NCI-H748 (cell line): ENCODE measurements around the gene LIPE.
A peak's percentile ranks its signal among the peaks of the same experiment; 100 is the strongest.

ENCODE experiments used
- DNase-seq: peaks from one replicate; lab custom pipeline; 2025; ENCODE audit not compliant: unreplicated experiment; lab: John Stamatoyannopoulos, UW

LIPE gene

DNA sequence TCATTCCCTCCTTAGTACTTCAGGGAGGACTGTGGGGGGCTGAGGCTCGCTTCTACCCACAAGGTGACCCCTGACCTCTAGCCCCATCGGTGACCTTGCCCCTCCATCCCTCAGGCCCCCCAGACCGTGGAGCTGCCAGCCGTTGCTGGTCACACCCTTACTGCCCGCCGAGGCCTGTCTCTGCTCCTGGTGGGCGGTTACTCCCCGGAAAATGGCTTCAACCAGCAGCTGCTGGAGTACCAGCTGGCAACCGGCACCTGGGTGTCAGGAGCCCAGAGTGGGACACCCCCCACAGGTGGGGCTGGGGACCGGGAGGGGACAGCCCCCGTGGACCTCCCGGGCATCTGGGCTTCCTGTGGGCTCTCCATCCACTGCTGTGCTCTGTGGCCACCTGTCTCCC lies 69.9 kb downstream of the LIPE start:
- DNase-seq, result no peak

DNA sequence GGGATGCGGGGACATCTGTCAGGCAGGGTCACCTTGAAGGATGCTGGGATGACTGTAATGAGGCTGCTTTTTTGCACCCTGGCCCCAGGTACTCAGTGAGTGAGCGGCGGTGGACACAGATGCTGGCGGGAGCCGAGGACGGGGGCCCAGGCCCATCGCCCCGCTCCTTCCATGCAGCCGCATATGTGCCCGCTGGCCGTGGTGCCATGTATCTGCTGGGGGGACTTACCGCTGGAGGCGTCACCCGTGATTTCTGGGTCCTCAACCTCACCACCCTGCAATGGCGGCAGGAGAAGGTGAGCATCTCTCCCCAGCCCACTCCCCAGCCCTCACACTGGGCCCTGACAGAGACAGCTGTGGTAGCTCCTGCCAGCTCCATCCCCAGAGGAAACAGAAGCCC lies 70.5 kb downstream of the LIPE start:
- no peak for DNase-seq

DNA sequence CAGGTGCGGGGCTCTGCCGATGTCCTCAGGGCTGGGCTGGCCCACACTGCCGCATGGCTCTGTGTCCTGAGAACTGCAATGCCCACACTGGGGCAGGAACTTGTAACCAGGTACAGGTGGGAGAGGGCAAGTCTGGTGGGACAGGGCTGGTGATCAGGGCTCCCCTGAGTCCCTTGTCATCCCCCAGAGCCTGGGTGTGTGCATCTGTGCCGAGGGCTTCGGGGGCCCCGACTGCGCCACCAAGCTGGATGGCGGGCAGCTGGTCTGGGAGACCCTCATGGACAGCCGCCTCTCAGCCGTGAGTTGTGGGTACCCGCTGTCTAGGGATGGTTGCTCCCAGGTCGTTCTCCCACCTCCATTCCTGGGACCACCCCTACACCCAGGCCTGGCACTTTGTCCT lies 71.3 kb downstream of the LIPE start:
- no peak for DNase-seq

DNA sequence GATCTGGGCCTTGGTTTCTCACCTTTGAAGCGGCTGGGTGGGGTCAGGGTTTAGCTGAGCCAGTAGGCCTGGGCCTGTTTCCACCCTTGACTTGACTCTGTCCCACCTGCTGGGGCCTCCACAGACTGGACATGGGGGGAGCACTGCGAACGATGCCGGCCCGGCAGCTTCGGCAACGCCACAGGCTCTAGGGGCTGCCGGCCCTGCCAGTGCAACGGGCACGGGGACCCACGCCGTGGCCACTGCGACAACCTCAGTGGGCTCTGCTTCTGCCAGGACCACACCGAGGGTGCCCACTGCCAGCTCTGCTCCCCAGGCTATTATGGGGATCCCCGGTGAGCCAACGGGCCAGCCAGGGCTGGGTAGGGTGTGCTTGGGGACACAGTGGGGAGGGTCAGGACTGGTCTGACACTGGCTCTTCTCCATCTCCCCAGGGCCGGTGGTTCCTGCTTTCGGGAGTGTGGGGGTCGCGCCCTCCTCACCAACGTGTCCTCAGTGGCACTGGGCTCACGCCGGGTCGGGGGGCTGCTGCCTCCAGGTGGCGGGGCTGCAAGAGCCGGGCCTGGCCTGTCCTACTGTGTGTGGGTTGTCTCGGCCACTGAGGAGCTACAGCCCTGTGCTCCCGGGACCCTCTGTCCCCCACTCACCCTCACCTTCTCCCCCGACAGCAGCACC lies 73.7 kb downstream of the LIPE start:
- no peak for DNase-seq

DNA sequence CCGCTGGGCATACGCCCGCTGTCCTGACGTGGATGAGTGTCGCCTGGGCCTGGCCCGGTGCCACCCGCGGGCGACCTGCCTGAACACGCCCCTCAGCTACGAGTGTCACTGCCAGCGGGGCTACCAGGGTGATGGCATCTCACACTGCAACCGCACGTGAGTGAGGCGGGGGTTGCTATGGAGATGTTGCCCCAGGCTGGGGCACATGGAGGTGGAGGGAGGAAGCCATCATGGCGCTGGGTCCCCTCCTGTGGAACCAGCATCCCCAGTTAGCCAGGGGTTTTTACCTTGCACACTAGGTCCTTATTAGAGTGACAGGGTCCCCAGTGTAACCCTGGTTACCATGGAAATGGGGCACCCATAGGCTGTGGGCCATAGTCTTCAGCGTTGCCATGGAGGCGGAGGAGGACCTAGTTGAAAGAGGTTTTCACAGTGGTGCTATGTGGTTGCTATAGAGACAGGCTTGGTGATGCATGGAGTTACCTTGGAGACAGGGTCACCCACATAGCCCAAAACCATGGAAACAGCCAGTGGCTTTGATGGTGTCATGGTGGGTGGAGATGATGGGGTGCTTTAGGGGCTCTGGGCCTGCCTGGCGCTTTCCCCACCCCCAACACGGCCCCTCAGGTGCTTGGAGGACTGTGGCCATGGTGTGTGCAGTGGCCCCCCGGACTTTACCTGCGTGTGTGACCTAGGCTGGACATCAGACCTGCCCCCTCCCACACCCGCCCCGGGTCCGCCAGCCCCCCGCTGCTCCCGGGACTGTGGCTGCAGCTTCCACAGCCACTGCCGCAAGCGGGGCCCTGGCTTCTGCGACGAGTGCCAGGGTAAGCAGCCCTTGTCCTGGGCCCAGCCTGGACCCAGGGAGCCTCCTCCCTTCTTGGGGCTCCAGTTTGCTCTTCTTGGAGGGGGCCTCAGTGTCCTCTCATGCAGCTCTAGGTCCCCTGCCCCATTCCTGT lies 74.6 kb downstream of the LIPE start:
- DNase-seq, result peak; percentile 94
